ENCODE results near the gene NTN4. TPM values are rescaled to one million over a fixed set of nuclear protein-coding genes. Genes with fewer than 3 reads are reported as not detected.

NTN4 gene
- total and polyA plus RNA-seq, 12 donors: 17.9 to 105 (median 64.5) TPM

GRCh38 chr12:95774311-95775045, 16.1 kb downstream of the NTN4 start:
- no peaks in the 10 kb centered on the region for H3K27me3 ChIP-seq
- intact Hi-C loops (cut with DNase I): no loop called here
- DNase-seq (no peak), ATAC-seq (peak in 2 of 8 donors; percentile 48 to 57)
- peaks cover 0 to 28% (median 0%) of the 10 kb centered on the region in 9 donors for H3K36me3 ChIP-seq
- no peak overlapping the region for H3K4me3 ChIP-seq
- peaks cover 0 to 30% (median 5%) of the 10 kb centered on the region in 9 donors for H3K4me1 ChIP-seq
- H3K27ac ChIP-seq: peak overlapping the region in 1 of 10 donors; percentile 2
- 75 to 79% methylated on average over 4 of the region's 4 CpGs for WGBS, 2 donors
- peaks cover 0 to 30% (median 5%) of the 10 kb centered on the region in 11 donors for H3K9me3 ChIP-seq
- TF ChIP-seq, protein P1, sequence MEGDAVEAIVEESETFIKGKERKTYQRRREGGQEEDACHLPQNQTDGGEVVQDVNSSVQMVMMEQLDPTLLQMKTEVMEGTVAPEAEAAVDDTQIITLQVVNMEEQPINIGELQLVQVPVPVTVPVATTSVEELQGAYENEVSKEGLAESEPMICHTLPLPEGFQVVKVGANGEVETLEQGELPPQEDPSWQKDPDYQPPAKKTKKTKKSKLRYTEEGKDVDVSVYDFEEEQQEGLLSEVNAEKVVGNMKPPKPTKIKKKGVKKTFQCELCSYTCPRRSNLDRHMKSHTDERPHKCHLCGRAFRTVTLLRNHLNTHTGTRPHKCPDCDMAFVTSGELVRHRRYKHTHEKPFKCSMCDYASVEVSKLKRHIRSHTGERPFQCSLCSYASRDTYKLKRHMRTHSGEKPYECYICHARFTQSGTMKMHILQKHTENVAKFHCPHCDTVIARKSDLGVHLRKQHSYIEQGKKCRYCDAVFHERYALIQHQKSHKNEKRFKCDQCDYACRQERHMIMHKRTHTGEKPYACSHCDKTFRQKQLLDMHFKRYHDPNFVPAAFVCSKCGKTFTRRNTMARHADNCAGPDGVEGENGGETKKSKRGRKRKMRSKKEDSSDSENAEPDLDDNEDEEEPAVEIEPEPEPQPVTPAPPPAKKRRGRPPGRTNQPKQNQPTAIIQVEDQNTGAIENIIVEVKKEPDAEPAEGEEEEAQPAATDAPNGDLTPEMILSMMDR (IDR thresholded peaks at IDR 0.05): no peak

DNA sequence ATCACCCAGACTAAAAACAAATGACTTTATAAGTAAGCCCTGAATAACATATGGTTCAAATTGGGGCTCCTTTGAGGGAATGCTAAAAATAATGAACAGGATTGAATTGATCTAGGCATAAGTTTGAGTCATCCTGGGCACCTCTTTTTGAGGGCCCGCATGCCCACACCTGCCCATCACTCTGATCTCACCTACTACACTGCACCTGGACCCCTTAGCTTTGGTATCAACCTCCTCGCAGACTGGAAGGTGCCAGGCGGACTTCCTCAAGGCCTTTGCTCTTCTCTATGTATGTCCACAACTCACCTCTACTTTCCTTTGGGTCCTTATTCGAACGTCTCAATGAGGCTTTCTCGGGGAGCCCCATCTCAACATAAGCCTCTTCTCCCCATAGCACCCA, 17.2 kb downstream of the NTN4 start:
- H3K9me3 ChIP-seq: peaks cover 0 to 30% (median 5%) of the 10 kb centered on the region in 11 donors
- intact Hi-C loops (cut with DNase I): no loop called here
- TF ChIP-seq, protein P1 (IDR thresholded peaks at IDR 0.05): no peak
- no peaks in the 10 kb centered on the region for H3K27me3 ChIP-seq
- no peak overlapping the region for H3K4me3 ChIP-seq
- peaks cover 0 to 34% (median 5%) of the 10 kb centered on the region in 9 donors for H3K4me1 ChIP-seq
- H3K36me3 ChIP-seq: peaks cover 0 to 28% (median 0%) of the 10 kb centered on the region in 9 donors
- 96 to 97% methylated on average over 6 of the region's 6 CpGs for WGBS, 2 donors
- ATAC-seq: peak in 1 of 8 donors; percentile 53
- DNase-seq: no peak
- H3K27ac ChIP-seq: no peak overlapping the region

DNA sequence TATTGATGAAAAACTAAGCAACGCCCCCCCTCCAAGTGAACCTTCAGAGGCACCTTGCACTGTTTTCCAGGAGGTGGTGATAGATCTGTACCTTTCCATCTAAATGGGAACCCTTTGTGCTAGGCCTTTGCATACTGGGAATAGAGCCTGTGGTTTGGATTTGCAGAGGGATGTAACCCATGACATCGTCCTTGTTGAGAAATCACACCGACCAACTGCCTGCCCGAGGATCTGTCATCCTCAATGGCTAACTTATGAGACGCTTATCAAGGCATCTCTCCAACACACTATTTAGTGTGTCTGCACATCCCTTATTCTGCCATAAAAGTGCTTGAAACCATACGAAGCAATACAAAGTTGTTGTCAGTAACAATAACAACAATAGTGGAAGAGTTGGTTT, 22.9 kb downstream of the NTN4 start:
- WGBS, 2 donors: 77 to 90% methylated on average over 6 of the region's 6 CpGs
- DNase-seq (no peak), ATAC-seq (peak in 2 of 8 donors; percentile 33 to 39)
- peaks cover 0 to 4% (median 0%) of the 10 kb centered on the region in 9 donors for H3K36me3 ChIP-seq
- H3K4me3 ChIP-seq: no peak overlapping the region
- H3K4me1 ChIP-seq: peaks cover 3 to 56% (median 34%) of the 10 kb centered on the region in 9 donors
- H3K27ac ChIP-seq: no peak overlapping the region
- TF ChIP-seq, protein P1 (IDR thresholded peaks at IDR 0.05): no peak
- no peaks in the 10 kb centered on the region for H3K27me3 ChIP-seq
- intact Hi-C loops (cut with DNase I): no loop called here
- no peaks in the 10 kb centered on the region for H3K9me3 ChIP-seq

DNA sequence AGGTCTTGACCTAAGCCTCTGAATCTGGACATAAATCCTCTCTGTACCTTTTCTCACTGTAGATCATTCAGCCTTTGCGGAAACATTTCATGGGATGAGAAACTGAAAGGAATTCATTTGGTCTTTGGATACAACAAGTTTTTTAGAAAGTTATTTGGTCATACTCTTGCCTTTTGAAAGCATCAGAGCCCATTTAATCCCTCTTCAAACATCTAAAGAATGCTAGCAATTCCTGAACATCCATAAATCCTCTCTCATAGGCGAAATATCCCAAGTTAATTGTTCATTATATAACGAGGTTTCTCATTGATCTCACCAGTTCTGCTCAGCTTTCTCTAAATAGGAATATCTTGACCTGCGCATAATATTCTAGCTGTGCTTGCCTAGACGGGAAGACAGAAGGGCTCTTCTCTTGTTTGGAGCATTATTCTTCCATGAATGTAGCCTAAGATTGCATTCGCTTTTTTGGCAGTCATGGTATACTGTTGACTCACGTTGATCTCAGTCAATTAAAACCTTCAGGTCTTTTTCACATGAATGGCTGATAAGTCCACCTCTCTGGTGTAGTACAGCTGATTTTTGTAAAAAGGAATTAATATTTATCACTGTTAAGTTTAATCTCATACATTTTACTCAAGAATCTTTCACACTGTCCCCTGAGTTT, 24.1 kb downstream of the NTN4 start:
- intact Hi-C loops (cut with DNase I): no loop called here
- Histone ChIP-seq H3K36me3 (peaks cover 0 to 4% (median 0%) of the 10 kb centered on the region in 9 donors), H3K9me3 (no peaks in the 10 kb centered on the region), H3K4me1 (peaks cover 3 to 59% (median 39%) of the 10 kb centered on the region in 9 donors), H3K4me3 (no peak overlapping the region), H3K27me3 (no peaks in the 10 kb centered on the region), H3K27ac (peak overlapping the region in 2 of 10 donors; percentile 2 to 64)
- TF ChIP-seq, protein P1 (IDR thresholded peaks at IDR 0.05): no peak
- 70 to 78% methylated on average over 7 of the region's 7 CpGs for WGBS, 2 donors
- no peak for ATAC-seq
- DNase-seq: no peak
